ENCODE measurements around the gene PRMT9. TPM values are rescaled to one million over a fixed set of nuclear protein-coding genes. Genes with fewer than 3 reads are reported as not detected.

Gene PRMT9
- total and polyA plus RNA-seq, 2 of the 13 experiments (the other 11 are each of a cell fraction or from before 2014, with no cell fraction given), result 4.0 to 9.7 TPM

DNA sequence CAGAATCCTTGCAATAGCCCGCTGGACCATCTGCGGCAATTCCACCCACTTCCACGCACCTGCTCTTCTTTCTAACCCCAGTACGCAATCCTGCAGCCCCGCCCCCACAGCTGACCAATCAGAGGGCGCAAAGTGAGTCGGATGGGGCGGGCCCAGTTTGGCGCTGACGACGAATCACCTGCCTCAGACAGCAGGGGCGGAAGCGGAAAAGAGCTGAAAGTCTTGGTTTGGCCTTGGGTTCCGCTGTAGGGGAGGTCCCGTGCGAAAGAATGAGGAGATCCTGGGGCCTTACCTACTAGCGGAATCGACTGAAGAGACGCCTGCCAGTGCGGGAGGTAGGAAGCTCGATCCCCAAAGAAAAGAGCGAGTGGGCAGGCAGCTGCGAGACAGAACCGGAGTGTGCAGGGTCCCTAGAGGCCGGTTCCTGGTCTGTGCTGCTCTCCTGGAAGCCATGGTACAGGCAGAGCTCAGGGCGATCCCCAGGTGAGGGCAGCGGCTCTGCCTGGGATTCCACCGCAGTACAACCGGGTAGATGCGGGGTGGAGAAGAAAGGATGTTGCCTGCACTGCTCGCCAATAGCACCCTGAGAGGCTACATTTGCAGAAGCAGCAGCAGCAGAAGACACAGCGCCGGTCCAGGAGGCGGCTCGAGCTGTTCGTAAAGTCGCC lies 66.7 kb downstream of the PRMT9 start, which contains the start of gene TMEM184C (continued):
- TF ChIP-seq, protein P1, sequence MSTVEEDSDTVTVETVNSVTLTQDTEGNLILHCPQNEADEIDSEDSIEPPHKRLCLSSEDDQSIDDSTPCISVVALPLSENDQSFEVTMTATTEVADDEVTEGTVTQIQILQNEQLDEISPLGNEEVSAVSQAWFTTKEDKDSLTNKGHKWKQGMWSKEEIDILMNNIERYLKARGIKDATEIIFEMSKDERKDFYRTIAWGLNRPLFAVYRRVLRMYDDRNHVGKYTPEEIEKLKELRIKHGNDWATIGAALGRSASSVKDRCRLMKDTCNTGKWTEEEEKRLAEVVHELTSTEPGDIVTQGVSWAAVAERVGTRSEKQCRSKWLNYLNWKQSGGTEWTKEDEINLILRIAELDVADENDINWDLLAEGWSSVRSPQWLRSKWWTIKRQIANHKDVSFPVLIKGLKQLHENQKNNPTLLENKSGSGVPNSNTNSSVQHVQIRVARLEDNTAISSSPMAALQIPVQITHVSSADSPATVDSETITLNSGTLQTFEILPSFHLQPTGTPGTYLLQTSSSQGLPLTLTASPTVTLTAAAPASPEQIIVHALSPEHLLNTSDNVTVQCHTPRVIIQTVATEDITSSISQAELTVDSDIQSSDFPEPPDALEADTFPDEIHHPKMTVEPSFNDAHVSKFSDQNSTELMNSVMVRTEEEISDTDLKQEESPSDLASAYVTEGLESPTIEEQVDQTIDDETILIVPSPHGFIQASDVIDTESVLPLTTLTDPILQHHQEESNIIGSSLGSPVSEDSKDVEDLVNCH (CRISPR knock-in tag; IDR thresholded peaks at IDR 0.05), result no peak
- TF ChIP-seq MYC (CRISPR knock-in tag; IDR thresholded peaks at IDR 0.05; ENCODE audit: borderline replicate concordance) (peak; percentile 46; the same call in 1 of the 2 replicates), HNF1A (IDR thresholded peaks at IDR 0.05; ENCODE audit: low read depth) (no peak), HNF1A (CRISPR knock-in tag; IDR thresholded peaks at IDR 0.05; ENCODE audit: borderline replicate concordance) (no peak), ZFP82 (CRISPR knock-in tag; IDR thresholded peaks at IDR 0.05; ENCODE audit: borderline replicate concordance) (no peak), ZNF451 (CRISPR knock-in tag; IDR thresholded peaks at IDR 0.05) (no peak)

Data from HepG2 (cell line).